22Rv1 (cell line): ENCODE measurements around the gene BTF3.
"Not testable (repeated sequence)": the region's sequence is repeated elsewhere in the genome, so short reads cannot be mapped to it uniquely, and the experiment has no call there.

Source experiments
- H3K27ac ChIP-seq: fragments of 450-650 bp; 2 replicates; pipeline ENCODE4 v1.5.1; 2017
- CTCF ChIP-seq: fragments of 450-650 bp; IDR thresholded peaks from 2 replicates; pipeline ENCODE4 v1.5.1; 2017; ENCODE audit warnings: mild to moderate bottlenecking
- ZFX ChIP-seq: fragments of 450-650 bp; IDR thresholded peaks from 2 replicates; pipeline ENCODE4 v1.6.1; 2017; ENCODE audit warnings: antibody characterized with exemption, borderline replicate concordance

The BTF3 gene

GRCh38 chr5:73480500-73480899 is 17.7 kb upstream of the BTF3 start:
- TF ChIP-seq CTCF (no peak), ZFX (no peak)

GRCh38 chr5:73482383-73483136 is 15.7 kb upstream of the BTF3 start:
- TF ChIP-seq CTCF (no peak), ZFX (no peak)
- no peak overlapping the region for H3K27ac ChIP-seq

More at GRCh38 chr5:73480500-73480899, 17.7 kb upstream of the BTF3 start:
- H3K27ac ChIP-seq, result no peak overlapping the region

GRCh38 chr5:73483676-73484075 is 14.6 kb upstream of the BTF3 start:
- no peak overlapping the region for H3K27ac ChIP-seq
- TF ChIP-seq ZFX (no peak), CTCF (no peak)

GRCh38 chr5:73484511-73484910 is 13.7 kb upstream of the BTF3 start:
- no peak for TF ChIP-seq ZFX
- TF ChIP-seq CTCF, result no peak

GRCh38 chr5:73485715-73486114 is 12.5 kb upstream of the BTF3 start:
- TF ChIP-seq ZFX (no peak), CTCF (no peak)
- no peak overlapping the region for H3K27ac ChIP-seq

More at GRCh38 chr5:73484511-73484910, 13.7 kb upstream of the BTF3 start:
- H3K27ac ChIP-seq, result no peak overlapping the region

GRCh38 chr5:73486119-73486899 is 11.9 kb upstream of the BTF3 start:
- no peak overlapping the region for H3K27ac ChIP-seq
- TF ChIP-seq ZFX, result no peak
- no peak for TF ChIP-seq CTCF

- H3K27ac ChIP-seq, result not testable (repeated sequence)
Measured at GRCh38 chr5:73487257-73487656, 11.0 kb upstream of the BTF3 start.
